HCT116 (cell line): Measurements from ENCODE around the gene MCAT. TPM values are rescaled to one million over a fixed set of nuclear protein-coding genes. Genes with fewer than 3 reads are reported as not detected.

ENCODE experiments used
- ATAC-seq: fragments of 200-7000 bp; cut with Tn5 transposase; 2 replicates; pipeline ENCODE4 v1.9.1; 2020; ENCODE audit warnings: mild to moderate bottlenecking, moderate library complexity
- BruUV-seq: library from RNA; stranded (reverse); fragments of 400-500 nt; replicated peaks from 2 replicates; lab custom pipeline; 2021; lab: Mats Ljungman, UMichigan
- CTCF ChIA-PET: fragments of 300-600 bp; sonication (Branson Sonifier 250); formaldehyde crosslinking; loops from one replicate; lab custom pipeline; 2021; ENCODE audit warnings: antibody characterized with exemption; lab: Charles Lee
- POLR2A ChIA-PET: fragments of 300-600, 350-600 bp; sonication (Branson Sonifier 250); formaldehyde crosslinking; loops from one replicate; lab custom pipeline; 2021; ENCODE audit warnings: antibody characterized with exemption; lab: Charles Lee
- RAD21 ChIA-PET, 2 experiments: fragments of 300-600 bp; sonication (Branson Sonifier 250); formaldehyde crosslinking; loops; one replicate each; lab custom pipeline; 2023; ENCODE audit warnings: low total read pairs in 2 of 2; ENCODE audit not compliant: uncharacterized antibody in 2 of 2, unreplicated experiment in 2 of 2, low non-redundant PET in 1 of 2; lab: Charles Lee
- DNase-seq: peaks from one replicate; pipeline ENCODE4 v3.0.0-alpha.2; 2010; ENCODE audit warnings: low read depth, low spot score
- H2AFZ ChIP-seq: fragments of 200-600 bp; shearing (Covaris generic), sonication (generic); 2 replicates; pipeline ENCODE4 v1.6.1; 2017; ENCODE audit warnings: low read depth, mixed run types, mixed read lengths, antibody characterized with exemption, low read length; ENCODE audit not compliant: poor library complexity, severe bottlenecking
- H3K27ac ChIP-seq: 2 replicates; pipeline ENCODE4 v1.5.1; 2012; ENCODE audit warnings: low read depth, low read length
- H3K27me3 ChIP-seq: fragments of 200-600 bp; sonication (generic); 2 replicates; pipeline ENCODE4 v1.6.1; 2016; ENCODE audit warnings: mixed run types, low read length, mixed read lengths; ENCODE audit not compliant: insufficient read depth
- H3K36me3 ChIP-seq, 2 experiments: fragments of 200-500 bp in 1 of 2; fragments of 200-600 bp in 1 of 2; sonication (Bioruptor generic) in 1 of 2; sonication (generic) in 1 of 2; 2 replicates each; pipeline versions ENCODE4 v1.5.1 to v1.6.1; 2014 to 2016; ENCODE audit warnings: low read length in 2 of 2, inconsistent platforms in 1 of 2, mixed read lengths in 1 of 2, mixed run types in 1 of 2; ENCODE audit not compliant: insufficient read depth in 2 of 2, control insufficient read depth in 1 of 2
- H3K4me1 ChIP-seq, 2 experiments: fragments of 200-600 bp in 1 of 2; sonication (generic) in 1 of 2; 2 replicates each; pipeline versions ENCODE4 v1.5.1 to v1.6.1; 2012 to 2017; ENCODE audit warnings: low read length in 2 of 2, inconsistent platforms in 1 of 2, mild to moderate bottlenecking in 1 of 2, mixed read lengths in 1 of 2, mixed run types in 1 of 2, moderate library complexity in 1 of 2; ENCODE audit not compliant: insufficient read depth in 2 of 2, control insufficient read depth in 1 of 2
- H3K4me2 ChIP-seq: fragments of 200-600 bp; sonication (generic); 2 replicates; pipeline ENCODE4 v1.6.1; 2017; ENCODE audit warnings: mixed run types, low read length, mixed read lengths
- H3K4me3 ChIP-seq, 2 experiments: fragments of 200-600 bp in 1 of 2; sonication (generic) in 1 of 2; replicated peaks in 1 of 2; 2 replicates each; pipeline ENCODE4 v1.5.1; 2011 to 2016; ENCODE audit warnings: low read length in 2 of 2, control low read depth in 1 of 2, low read depth in 1 of 2, mild to moderate bottlenecking in 1 of 2, mixed read lengths in 1 of 2, mixed run types in 1 of 2
- H3K79me2 ChIP-seq: fragments of 200-600 bp; sonication (generic); 2 replicates; pipeline ENCODE4 v1.6.1; 2017; ENCODE audit warnings: mild to moderate bottlenecking, mixed run types, low read length, moderate library complexity, mixed read lengths; ENCODE audit not compliant: insufficient read depth
- H3K9ac ChIP-seq: fragments of 200-600 bp; sonication (generic); 2 replicates; pipeline ENCODE4 v1.6.1; 2016; ENCODE audit warnings: low read length, mixed read lengths
- H3K9me2 ChIP-seq: fragments of 200-600 bp; sonication (generic), shearing (Covaris generic); 2 replicates; pipeline ENCODE4 v1.6.1; 2017; ENCODE audit warnings: mixed run types, mild to moderate bottlenecking, moderate library complexity; ENCODE audit not compliant: insufficient read depth
- H3K9me3 ChIP-seq, 2 experiments: fragments of 200-500 bp in 1 of 2; fragments of 200-600 bp in 1 of 2; sonication (Bioruptor generic) in 1 of 2; sonication (generic) in 1 of 2; 2 replicates each; pipeline ENCODE4 v1.6.1; 2014 to 2017; ENCODE audit warnings: low read length in 2 of 2, mixed read lengths in 2 of 2, inconsistent platforms in 1 of 2, low read depth in 1 of 2, mild to moderate bottlenecking in 1 of 2, mixed run types in 1 of 2, moderate library complexity in 1 of 2; ENCODE audit not compliant: control insufficient read depth in 1 of 2, insufficient read depth in 1 of 2
- H4K20me1 ChIP-seq: fragments of 200-600 bp; sonication (generic), shearing (Covaris generic); 2 replicates; pipeline ENCODE4 v1.6.1; 2017; ENCODE audit warnings: mixed run types, mild to moderate bottlenecking, moderate library complexity; ENCODE audit not compliant: insufficient read depth
- FOSL1 ChIP-seq: IDR thresholded peaks from 2 replicates; pipeline ENCODE4 v1.6.1; 2012; ENCODE audit warnings: low read depth
- MAX ChIP-seq: IDR thresholded peaks from 2 replicates; pipeline ENCODE4 v1.6.1; 2012
- POLR2A ChIP-seq: IDR thresholded peaks from 2 replicates; pipeline ENCODE4 v1.7.0; 2011; ENCODE audit warnings: borderline replicate concordance; ENCODE audit not compliant: insufficient read depth, insufficient read length; ENCODE audit errors: extremely low read depth
- POLR2AphosphoS5 ChIP-seq: IDR thresholded peaks from 2 replicates; pipeline ENCODE4 v1.6.1; 2011; ENCODE audit warnings: mild to moderate bottlenecking, low read depth, low read length, moderate library complexity
- intact Hi-C: fragments of 100-400 bp; cut with micrococcal nuclease; formaldehyde crosslinking; loops from 2 replicates; pipeline ENCODE4 v1.10.0; 2022
- total RNA-seq: library from RNA; stranded (reverse); gene quantifications from one replicate; pipeline ENCODE4 v1.2.1, GENCODE V29; 2021; ENCODE audit not compliant: unreplicated experiment
- TF ChIP-seq, protein P1 (sequence below): IDR thresholded peaks from 2 replicates; pipeline ENCODE4 v1.6.1; 2011; ENCODE audit warnings: mild to moderate bottlenecking, low read length, moderate library complexity; ENCODE audit not compliant: insufficient replicate concordance; ENCODE audit errors: extremely low read depth

The MCAT gene
- total RNA-seq, 1 experiment from 2014 or later, result 34.8 TPM

DNA sequence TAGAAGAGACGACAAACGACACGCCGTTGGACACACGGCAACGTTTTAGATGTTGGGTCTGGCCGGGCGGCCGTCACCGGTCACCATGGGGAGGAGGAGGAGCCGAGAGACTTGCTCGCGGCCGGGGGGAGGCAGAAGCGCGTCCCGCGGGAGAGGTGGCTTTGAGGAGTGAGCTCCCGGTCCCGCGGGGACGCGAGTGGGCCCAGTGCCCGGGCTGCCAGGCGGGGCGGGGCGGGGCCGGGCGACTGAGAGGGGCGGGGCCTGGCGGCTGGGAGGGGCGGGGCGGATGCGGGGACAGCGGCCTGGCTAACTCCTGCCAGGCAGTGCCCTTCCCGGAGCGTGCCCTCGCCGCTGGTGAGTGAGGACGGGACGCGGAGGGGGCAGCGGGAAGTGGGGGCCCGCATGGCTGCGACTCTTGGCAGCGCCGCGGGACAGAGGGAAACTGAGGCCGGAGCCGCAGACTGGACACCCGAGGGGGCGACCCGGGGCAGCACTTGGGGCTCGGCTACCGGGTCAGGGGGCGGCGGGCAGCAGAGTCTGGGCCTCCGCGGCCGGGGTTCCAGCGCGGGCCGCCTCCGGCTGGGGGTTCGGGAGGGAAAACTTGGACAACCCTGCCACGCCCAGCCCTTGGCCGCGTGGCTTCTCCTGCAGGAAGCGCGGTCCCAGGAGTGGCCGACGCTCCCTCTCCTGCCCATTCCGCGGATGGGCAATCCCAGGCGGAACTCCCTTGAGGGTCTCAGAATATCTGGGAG is 8.2 kb upstream of the MCAT start, which contains the start of gene TSPO:
TSS of gene TSPO (plus strand) at position 309 of the 752 bp plus-strand sequence. CDS start 7,680 bp downstream, outside the sequence.
- peaks cover 42% of the 10 kb centered on the region for H3K79me2 ChIP-seq
- no peaks in the 10 kb centered on the region; a peak in 1 of 4 replicates for H3K36me3 ChIP-seq
- H3K4me2 ChIP-seq, result peak within 1 kb of the TSS; percentile 99
- H3K27ac ChIP-seq, result peak within 1 kb of the TSS; percentile 92
- no peaks in the 10 kb centered on the region for H4K20me1 ChIP-seq
- no peaks in the 10 kb centered on the region for H3K9me2 ChIP-seq
- H3K9me3 ChIP-seq, result no peaks in the 10 kb centered on the region
- H3K4me3 ChIP-seq, result peak within 1 kb of the TSS; percentile 80 to 82
- ChIA-PET POLR2A (interaction anchor here (1.0 to 1.9 kb wide), 4 partner anchors 24 to 536 kb away, joined by 4 to 8 read pairs (median 4); partner anchors contain the start of gene POLDIP3), CTCF (interaction anchor here (0.7 kb wide), 1 partner anchor 15 kb away, joined by 3 read pairs; no protein-coding TSS in a partner anchor), RAD21 (interaction anchor here in 1 of 2 experiments (0.8 kb wide), 1 partner anchor 45 kb away, joined by 3 read pairs; no protein-coding TSS in a partner anchor)
- TF ChIP-seq, protein P1, sequence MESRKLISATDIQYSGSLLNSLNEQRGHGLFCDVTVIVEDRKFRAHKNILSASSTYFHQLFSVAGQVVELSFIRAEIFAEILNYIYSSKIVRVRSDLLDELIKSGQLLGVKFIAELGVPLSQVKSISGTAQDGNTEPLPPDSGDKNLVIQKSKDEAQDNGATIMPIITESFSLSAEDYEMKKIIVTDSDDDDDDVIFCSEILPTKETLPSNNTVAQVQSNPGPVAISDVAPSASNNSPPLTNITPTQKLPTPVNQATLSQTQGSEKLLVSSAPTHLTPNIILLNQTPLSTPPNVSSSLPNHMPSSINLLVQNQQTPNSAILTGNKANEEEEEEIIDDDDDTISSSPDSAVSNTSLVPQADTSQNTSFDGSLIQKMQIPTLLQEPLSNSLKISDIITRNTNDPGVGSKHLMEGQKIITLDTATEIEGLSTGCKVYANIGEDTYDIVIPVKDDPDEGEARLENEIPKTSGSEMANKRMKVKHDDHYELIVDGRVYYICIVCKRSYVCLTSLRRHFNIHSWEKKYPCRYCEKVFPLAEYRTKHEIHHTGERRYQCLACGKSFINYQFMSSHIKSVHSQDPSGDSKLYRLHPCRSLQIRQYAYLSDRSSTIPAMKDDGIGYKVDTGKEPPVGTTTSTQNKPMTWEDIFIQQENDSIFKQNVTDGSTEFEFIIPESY, result no peak
- TF ChIP-seq POLR2AphosphoS5 (peak; percentile 87), MAX (peak; percentile 81), POLR2A (peak; percentile 58), FOSL1 (no peak)
- peak; percentile 78 for ATAC-seq
- no peak within 1 kb of the TSS for H2AFZ ChIP-seq
- H3K4me1 ChIP-seq, result peaks cover 9 to 39% of the 10 kb centered on the region in 2 experiments
- DNase-seq, result no peak
- intact Hi-C loops, result no loop called here
- peak within 1 kb of the TSS; percentile 78 for H3K9ac ChIP-seq
- TSS peak; percentile 50 for BruUV-seq
- H3K27me3 ChIP-seq, result no peaks in the 10 kb centered on the region
